ENCODE data around the gene FZD2. TPM values are rescaled to one million over a fixed set of nuclear protein-coding genes. Genes with fewer than 3 reads are reported as not detected.

Gene FZD2
- polyA plus RNA-seq, 2 of the 4 experiments (the other 2 are of a cell fraction): 25.8 to 54.9 TPM

DNA sequence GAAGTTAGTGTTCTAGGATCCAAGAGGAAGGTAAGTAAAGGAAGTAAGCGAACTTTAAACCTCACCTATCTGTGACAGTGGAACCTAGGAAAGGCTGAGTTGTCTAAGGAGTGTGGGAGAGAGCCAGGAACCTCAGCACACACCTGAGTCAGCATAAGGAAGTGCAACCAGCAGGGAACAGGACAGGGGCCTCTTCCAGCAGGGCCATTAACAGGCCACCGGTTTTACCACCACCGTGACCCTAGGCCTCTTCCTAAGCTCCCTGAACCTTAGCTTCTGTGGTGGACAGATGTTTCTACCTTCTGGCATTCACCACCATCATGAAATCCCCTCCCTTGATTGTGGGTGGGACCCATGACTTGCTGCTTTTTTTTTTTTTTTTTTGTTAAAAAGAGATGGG lies 27.4 kb upstream of the FZD2 start:
- no peak for FAIRE-seq
- Histone ChIP-seq H3K9me3 (0 out of 3 replicates have a peak, but pooled peaks cover 6% of the 10 kb centered on the region), H3K4me2 (no peak overlapping the region), H3K4me1 (peaks cover 18% of the 10 kb centered on the region), H3K4me3 (no peak overlapping the region), H3K27ac (0 out of 6 replicates have a peak overlapping the region, but pooled peaks of 1 of the 2 experiments have one; percentile 12)
- no peak for ATAC-seq
- TF ChIP-seq MAFK (IDR thresholded peaks at IDR 0.05; ENCODE audit: partially characterized antibody): peak; percentile 69
- no peak for TF ChIP-seq RAD21 (conservative IDR thresholded peaks at IDR 0.05 in 1 of 2, IDR thresholded peaks at IDR 0.05 in 1 of 2)
- no peak for TF ChIP-seq KDM5A (IDR thresholded peaks at IDR 0.05)
- no peak for TF ChIP-seq MAZ (IDR thresholded peaks at IDR 0.05; ENCODE audit: borderline replicate concordance, low read depth, low read length)
- no peak for TF ChIP-seq REST (IDR thresholded peaks at IDR 0.05)
- no peak for TF ChIP-seq SMC3 (IDR thresholded peaks at IDR 0.05)
- TF ChIP-seq ESRRA (IDR thresholded peaks at IDR 0.05; ENCODE audit: borderline replicate concordance, low read length): no peak
- TF ChIP-seq HOXA7 (CRISPR knock-in tag; IDR thresholded peaks at IDR 0.05): no peak
- ChIA-PET POLR2A (no interaction called here), CTCF (interaction anchor here (0.6 to 11.1 kb wide), 7 partner anchors 16 to 200 kb away, joined by 3 to 181 read pairs (median 3); no protein-coding TSS in a partner anchor)
- 64% methylated on average over 3 of the region's 3 CpGs for WGBS (ENCODE audit: missing lambda C conversion rate)
- peak in 1 of 2 experiments; percentile 40 for DNase-seq (ENCODE audit: low read depth in 1 of 2, low spot score in 1 of 2)

DNA sequence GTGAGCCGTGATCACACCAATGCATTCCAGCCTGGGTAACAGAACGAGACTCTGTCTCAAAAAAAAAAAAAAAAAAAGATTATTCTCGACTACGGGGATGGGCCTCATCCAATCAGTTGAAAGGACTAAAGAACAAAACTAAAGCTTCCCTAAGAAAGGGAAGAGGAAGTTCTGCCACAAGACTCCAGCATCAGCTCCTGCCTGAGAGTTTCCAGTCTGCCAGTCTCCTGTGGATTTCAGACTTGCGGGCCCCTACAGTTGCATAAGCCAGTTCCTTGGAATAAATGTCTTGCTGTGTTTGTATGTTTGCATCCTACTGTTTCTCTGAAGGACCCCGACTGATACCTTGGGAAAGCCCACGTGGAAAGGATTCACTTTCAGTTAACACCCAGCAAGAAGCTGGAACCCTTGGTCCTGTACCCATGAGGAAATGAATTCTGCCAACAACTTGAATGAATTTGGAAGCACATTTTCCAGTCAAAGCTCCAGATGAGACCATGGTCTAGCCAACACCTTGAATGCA lies 26.3 kb upstream of the FZD2 start:
- H3K4me1 ChIP-seq: peaks cover 29% of the 10 kb centered on the region
- 0 out of 3 replicates have a peak, but pooled peaks cover 6% of the 10 kb centered on the region for H3K9me3 ChIP-seq
- H3K27ac ChIP-seq: no peak overlapping the region
- no peak for DNase-seq (ENCODE audit: low read depth in 1 of 2, low spot score in 1 of 2)
- no peak overlapping the region for H3K4me2 ChIP-seq
- TF ChIP-seq MYC (IDR thresholded peaks at IDR 0.05; ENCODE audit: borderline replicate concordance, low read length) (no peak), EHF (CRISPR knock-in tag; IDR thresholded peaks at IDR 0.05) (no peak), CHD4 (IDR thresholded peaks at IDR 0.05; ENCODE audit: borderline replicate concordance) (no peak), JUNB (IDR thresholded peaks at IDR 0.05) (no peak), KDM5A (IDR thresholded peaks at IDR 0.05) (no peak), ATOH8 (CRISPR knock-in tag; IDR thresholded peaks at IDR 0.05; ENCODE audit: low read depth) (no peak), FOSL2 (IDR thresholded peaks at IDR 0.05) (no peak), FOSL2 (CRISPR knock-in tag; IDR thresholded peaks at IDR 0.05) (no peak), ZNF302 (CRISPR knock-in tag; IDR thresholded peaks at IDR 0.05) (no peak), PBX3 (IDR thresholded peaks at IDR 0.05) (no peak), CBX2 (IDR thresholded peaks at IDR 0.05; ENCODE audit: borderline replicate concordance, low read depth) (no peak), POLR2A (IDR thresholded peaks at IDR 0.05; ENCODE audit: low read length) (no peak), BHLHE40 (IDR thresholded peaks at IDR 0.05; ENCODE audit: low read depth, low read length) (no peak), GATA3 (IDR thresholded peaks at IDR 0.05; ENCODE audit: borderline replicate concordance) (no peak), RFX5 (IDR thresholded peaks at IDR 0.05) (no peak), EHMT2 (IDR thresholded peaks at IDR 0.05; ENCODE audit: low read depth) (no peak), PHF8 (IDR thresholded peaks at IDR 0.05; ENCODE audit: borderline replicate concordance, low read depth) (no peak), HOXA7 (CRISPR knock-in tag; IDR thresholded peaks at IDR 0.05) (no peak), CEBPB (IDR thresholded peaks at IDR 0.05) (no peak), MAX (IDR thresholded peaks at IDR 0.05) (no peak), HOXB13 (CRISPR knock-in tag; IDR thresholded peaks at IDR 0.05; ENCODE audit: low read depth) (no peak)
- POLR2A ChIA-PET: no interaction called here
- 80% methylated on average over 7 of the region's 7 CpGs for WGBS (ENCODE audit: missing lambda C conversion rate)
- no peak for ATAC-seq
- no peak overlapping the region for H3K4me3 ChIP-seq
- no peak for FAIRE-seq
- CTCF ChIA-PET: interaction anchor here (0.6 to 11.1 kb wide), 17 partner anchors 8 to 1963 kb away, joined by 3 to 324 read pairs (median 3); partner anchors contain the start of gene MEIOC

Data from A549 (cell line).